ENCODE measurements around the gene CFAP77.

The CFAP77 gene

DNA sequence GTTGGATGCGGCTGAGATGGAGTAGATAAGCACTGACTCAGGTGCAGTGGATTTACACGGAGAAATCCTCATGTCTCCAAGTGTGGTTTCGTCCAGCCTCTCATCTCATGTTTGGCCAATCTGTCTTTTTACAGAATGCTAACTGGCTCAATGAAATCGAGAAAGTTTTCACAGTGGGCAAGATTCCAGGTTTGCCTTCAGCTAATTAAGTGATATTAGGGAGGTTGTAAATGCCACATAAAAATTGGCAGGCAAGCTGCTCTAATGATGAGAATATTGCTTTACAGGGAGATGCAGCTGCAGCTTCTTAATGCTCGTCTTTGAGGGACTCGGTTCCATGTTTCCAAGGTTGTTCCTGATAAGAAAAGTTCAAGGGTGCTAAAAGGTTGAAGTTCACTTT, 196.1 kb downstream of the CFAP77 start:
- no peak for DNase-seq

DNA sequence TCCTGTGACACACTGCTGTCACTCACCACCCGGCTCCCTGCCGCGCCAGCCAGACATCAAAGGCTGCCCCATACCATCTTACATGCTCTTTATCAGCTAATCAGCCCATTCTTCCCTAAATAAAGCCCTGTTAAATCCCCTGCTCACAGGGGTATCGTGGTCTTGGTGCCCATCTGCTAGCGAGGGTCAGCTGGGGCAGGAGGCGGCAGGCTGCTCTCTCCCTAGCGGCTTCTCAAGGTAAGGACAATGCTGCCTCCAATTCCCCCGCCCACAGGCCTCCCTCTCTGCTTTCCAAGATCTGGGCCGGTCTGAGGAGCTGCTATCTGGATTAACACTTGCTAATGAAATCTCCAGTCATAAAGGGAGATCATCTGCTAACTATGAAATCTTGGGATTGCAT, 199.2 kb downstream of the CFAP77 start:
- no peak for DNase-seq

DNA sequence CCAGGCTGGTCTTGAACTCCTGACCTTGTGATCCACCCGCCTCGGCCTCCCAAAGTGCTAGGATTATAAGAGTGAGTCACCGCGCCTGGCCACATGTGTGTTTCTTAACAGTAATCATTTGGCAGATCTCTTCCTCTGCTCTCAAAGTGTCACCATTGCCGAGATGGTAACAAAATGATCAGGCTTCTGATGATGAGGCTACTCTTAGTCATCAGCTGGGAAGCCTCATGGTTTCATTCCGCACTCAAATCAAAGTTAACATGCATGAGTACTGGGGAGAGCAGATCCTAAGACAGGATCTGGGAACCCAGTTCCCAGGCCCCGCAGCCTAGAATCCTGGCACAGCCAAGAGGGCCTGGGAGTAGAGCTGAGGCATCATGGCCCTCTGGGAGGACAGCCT, 199.8 kb downstream of the CFAP77 start:
- no peak for DNase-seq

DNA sequence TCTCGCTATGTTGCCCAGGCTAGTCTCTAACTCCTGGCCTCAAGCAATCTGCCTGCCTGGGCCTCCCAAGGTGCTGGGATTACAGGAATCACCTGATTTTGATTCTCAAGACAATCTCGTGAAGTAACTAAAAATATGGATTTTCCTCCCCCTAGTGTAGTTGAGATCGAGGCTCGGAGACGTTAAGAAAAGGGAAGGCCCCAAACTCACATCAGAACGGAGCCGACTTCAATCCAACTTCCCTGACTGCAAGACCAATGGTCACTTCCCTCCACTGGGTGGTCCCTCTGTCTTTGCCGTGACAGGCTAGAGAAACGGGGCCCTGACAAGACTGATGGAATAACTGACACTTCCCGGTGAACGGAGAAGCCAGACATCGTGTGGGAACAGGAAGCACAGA, 200.7 kb downstream of the CFAP77 start:
- DNase-seq, result no peak

DNA sequence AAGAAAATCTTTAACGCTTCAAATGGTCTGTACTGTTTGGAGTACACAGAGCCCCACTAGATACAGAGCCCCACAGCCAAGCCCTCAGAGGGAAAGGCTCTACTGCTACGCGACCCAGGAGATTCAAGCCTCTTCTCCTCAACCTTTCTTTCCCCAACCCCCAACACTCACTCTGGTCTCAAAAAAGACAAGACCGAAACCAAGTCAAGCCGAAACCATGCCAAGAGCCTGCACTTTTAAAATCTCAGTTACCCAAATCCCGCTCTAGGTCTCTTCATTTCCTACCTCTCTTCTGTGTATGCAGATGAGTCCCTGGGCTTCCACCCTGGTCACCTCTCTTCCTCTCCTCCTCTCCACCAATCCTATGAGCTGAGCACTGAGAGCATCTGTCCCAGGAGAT, 204.3 kb downstream of the CFAP77 start:
- no peak for DNase-seq

DNA sequence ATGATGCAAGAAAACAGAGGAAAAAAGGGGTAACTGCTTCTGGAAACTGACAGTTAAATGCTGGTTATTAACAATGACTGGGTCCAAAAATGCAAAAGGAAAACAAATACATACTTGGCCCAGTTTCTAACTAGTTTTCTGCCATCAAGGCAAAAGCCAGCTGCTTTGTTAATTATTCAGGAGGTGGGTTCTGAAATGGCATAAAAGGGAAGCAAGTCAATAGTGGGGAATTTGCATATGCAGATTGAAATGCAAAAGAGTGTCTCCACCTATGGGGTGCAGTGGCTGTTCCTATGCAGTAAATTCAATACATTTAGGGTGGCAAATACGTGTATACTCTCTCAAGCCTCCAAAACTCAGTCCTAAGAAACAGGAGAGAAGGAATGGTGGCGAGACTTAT, 205.8 kb downstream of the CFAP77 start:
- no peak for DNase-seq

DNA sequence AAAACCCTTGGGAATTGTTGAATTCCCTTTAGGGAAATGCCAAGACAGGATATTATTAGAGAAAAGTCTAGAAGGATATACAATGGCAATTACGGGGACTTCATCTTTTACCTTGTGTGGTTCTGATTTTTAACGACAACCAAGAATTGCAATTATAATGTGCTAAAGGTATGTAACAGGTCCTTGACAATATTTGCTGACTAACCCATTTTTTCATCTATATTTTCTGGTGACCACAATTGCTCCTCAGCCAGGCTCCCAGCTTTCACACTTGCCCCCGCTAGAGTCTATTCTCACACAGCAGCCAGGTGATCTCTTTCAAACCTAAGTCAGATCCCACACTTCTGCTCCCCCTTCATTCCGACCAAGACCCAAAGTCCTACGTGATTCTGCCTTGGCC, 206.7 kb downstream of the CFAP77 start:
- DNase-seq, result no peak

DNA sequence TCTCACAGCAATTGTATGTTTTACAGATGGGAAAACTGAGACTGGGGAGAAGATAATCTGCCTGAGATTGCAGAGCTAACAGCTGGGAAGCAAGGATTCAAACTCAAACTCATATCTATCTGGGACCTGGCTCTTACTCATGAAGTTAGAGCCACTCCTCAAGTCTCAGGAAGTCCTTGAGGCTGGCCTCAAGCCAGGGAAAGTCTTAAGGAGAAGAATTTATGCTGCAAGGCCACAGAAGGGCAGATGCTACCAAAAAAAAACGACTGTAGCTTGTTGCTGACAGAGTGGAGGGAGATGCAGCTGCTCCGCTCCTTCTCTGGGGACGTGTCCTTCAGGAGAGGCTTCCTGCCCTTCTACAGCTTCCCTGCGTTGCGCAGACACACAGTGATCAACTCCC, 212.1 kb downstream of the CFAP77 start:
- no peak for DNase-seq

All from CD4-positive, alpha-beta T cell treated with Interleukin-1 beta for 1 hour (primary cell).